GM21717 (cell line): ENCODE results near the gene MAGI2.

ENCODE experiments used
- ATAC-seq: cut with Tn5 transposase; IDR thresholded peaks from one replicate; pipeline ENCODE4 v1.9.1; 2021; ENCODE audit warnings: mild to moderate bottlenecking, moderate library complexity; ENCODE audit not compliant: unreplicated experiment

The MAGI2 gene

DNA sequence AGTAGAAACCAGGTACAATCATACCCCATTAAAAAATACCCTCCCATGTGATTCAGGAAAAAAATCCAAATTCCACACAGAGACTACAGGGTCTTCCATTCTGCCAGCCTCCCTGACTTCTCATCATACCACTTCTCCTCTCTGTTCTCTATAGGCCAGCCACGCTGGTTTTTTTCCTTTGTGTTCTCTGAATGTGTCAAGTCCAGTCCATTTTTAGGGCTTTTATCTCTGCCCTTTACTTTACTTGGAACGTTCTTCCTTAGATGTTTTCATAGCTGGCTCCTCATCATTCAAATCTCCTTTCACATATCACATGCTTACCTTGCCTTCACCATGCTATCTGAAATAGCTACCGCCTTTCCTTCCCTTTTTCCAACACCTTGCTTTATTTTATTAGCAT is 1057.3 kb downstream of the MAGI2 start:
- ATAC-seq = no peak

DNA sequence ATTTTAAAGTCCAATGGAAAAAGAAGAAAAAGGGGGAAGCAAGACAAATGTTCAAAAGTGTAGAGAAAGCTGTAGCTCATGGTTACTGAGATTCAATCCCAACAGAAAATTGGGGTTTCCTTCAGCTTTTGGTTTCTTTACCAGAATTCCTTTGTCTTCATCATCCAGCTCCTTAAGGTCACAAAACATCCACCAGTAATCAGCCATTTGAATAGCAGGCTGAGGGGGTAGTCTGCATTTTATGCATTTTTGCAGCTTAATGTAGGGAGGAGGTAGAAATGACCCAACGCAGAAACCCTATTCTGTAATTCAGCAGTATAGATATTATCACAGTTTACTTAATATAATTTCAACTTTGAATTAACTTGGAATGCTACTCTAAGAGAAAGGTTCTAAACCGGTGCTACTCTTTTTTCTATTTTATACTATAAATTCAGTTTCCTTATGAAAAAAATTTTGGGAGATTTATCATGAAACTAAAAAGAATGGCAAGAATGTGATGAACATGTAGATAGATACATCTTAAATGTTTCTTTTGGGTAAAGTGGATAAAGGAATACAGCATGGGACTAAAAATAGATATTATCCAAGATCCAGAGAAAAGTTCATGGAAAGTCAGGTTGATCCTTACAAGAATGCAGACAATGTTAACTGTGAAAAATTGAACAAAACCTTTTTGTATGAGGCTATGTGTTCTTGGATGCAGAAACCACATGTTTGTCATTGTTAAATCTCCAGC is 1058.0 kb downstream of the MAGI2 start:
- no peak for ATAC-seq

DNA sequence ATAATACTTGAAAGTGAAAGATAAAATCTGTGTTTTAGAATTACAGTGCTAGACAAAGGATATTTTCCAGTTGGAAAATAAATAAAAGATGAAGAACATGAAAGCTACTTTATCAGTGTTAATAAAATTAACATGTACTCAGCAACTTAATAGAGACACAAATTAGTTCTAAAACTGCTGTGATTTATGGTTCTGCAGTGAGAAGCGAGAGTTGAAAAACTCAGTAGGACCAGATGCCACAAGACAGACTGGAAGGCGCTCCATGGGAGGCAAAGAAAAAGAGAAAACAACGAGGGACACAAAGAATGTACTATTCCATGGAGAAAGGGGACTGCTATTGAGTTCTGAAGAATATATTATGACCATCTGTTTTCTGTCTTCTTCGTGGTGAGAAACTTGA is 1064.4 kb downstream of the MAGI2 start:
- no peak for ATAC-seq

DNA sequence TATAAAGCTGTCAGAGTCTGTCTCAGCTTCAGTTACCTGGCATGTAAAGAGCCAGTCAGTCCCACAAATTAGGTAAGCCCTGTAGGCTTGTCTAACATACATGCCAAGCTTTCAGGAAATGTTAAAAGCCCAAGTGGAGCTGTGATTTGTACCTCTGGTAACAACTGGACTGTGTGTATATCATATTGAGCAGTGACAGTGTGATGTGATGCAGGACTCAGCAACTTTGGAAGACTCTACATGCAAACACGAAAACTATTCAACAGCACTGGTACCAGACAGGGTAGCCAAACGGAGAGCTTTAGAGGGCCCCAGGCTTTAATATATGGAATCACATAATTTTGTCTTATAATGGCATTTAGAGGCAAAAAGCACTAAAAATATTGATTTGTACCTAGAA is 1066.9 kb downstream of the MAGI2 start:
- ATAC-seq = no peak

DNA sequence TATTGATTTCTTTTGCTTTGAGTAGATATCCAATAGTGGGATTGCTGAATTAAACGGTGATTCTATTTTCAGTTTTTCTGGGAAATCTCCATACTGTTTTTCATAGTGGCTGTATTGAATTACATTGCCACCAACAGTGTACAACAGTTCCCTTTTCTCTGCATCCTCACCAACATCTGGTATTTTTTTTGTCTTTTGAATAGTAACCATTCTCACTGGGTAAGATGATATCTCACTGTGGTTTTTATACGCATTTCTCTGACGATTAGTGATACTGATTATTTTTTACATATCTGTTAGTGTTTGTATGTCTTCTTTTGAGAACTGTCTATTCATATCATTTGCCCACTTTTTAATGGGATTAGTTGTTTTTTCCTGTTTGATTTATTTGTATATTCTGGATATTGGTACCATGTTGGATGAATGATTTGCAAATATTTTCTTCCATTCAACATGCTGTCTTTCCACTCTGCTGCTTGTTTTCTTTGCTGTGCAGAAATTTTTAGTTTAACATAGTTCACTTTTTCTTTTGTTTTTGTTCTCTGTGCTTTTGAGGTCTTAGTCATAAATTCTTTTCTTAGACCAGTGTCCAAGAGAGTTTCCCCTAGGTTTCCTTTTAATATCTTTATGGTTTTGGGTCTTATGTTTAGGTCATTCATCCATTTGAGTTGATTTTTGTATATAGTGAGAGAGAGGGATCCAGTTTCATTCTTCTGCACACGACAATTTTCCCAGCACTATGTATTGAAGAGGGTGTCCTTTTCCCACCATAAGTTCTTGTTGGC is 1070.2 kb downstream of the MAGI2 start:
- no peak for ATAC-seq

DNA sequence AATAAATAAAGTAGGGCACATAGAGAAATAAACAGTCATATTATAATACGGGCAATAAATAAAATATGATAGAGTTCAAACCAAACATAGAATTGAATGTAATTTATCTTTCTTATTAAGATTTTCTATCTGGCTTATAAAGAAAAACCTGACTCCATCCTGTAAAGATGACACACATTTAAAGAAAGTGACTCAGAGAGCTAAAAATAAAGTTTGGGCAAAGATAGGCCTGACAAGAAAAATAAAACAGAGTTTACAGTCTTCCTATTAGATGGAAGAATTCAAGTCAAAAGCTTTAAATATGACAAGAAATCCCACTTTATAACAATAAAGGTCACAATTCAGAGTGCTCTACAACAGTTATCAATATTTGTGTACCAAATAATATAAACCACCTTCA is 1074.3 kb downstream of the MAGI2 start:
- no peak for ATAC-seq

DNA sequence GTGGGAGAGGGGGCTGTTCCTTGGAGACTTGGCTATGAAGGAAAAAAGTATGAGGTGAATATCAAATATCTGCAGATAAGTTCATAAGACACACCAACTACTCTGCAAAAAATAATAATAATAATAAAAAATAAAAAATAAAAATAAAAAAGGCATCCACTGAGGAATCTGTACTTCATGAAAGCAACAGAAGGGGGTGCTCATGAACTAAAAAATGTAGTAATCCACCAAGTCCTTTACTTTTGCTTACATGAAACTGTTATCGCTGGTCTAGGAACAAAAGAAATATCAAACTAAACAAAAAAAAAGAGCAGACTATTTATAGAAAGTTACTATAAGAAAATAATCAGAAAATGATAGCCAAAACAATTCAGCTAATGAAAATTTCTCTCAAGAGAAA is 1075.9 kb downstream of the MAGI2 start:
- no peak for ATAC-seq

DNA sequence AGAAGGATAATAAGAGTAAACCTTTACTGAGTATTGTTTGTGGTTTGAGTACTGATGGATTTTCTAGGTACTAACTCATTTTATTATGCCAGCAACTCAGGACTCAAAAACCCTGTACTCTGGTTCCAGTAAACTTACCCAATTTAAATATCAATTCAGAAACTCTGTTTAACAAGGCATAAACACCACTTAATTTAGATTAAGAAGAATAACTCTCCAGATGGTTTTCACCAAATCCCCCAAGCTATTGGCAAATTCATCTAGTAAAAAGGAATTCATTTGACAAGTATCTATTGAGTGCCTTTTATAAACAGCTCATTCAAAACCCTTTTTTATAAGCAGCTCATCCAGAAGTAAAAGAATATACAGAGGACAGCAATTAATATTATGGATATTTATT is 1082.5 kb downstream of the MAGI2 start:
- ATAC-seq = no peak

DNA sequence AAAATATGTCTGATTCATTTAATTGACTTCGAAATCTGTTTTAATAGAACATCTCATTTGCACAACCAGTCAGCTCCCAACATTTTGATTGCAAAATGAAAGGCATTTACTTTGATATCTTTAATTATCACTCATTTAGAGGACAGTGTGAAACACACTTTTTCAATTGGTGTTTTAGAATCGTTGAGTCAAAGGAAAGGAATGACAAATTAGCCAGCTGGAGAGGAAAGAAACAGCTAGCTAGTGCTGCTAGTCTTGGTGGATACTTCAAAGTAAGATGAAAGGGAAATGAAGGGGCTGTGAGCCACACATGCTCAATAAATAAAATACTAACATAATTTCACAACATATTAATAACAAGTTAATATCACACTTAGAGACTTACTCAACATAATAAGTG is 1084.7 kb downstream of the MAGI2 start:
- no peak for ATAC-seq

DNA sequence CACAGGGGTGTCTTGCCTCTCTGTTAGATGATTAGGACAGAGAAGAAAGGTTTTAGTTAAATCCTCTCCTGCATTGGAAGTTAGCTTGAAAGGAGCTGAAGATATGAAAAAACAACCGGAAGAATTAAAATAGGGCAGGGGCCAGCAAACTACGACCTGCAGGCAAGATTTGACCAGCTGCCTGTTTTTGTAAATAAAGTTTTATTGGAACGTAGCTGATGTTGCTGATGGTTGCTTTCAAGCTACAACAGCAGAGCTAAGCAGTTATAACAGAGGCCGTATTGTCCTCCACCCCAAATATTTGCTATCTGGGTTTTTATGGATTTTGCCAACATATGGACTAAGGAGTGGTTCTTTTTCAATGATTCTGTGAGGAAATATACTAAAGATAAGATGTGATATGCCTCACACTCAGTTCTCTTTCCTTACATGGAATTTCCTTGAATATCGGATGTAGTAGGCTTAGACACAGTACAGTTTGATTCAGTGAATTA is 1086.1 kb downstream of the MAGI2 start:
- ATAC-seq = no peak

DNA sequence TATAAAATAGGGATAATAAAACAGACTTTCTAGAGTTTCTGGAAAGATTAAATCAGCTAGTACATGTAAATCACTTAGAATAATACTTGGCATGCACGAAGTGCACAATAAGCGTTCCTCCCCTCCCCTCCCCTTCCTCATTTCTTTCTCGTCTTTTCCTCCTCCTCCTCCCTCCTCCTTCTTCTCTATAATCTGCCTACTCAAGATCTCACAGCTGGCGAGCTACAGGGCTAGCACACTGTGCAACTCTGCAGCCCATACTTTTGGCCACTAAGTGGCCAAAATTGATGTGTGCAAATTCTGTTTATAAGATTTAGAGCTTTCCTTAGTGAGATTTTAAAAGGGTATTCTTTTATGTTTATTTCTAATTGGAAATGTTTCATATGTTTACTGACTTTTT is 1089.6 kb downstream of the MAGI2 start:
- no peak for ATAC-seq

DNA sequence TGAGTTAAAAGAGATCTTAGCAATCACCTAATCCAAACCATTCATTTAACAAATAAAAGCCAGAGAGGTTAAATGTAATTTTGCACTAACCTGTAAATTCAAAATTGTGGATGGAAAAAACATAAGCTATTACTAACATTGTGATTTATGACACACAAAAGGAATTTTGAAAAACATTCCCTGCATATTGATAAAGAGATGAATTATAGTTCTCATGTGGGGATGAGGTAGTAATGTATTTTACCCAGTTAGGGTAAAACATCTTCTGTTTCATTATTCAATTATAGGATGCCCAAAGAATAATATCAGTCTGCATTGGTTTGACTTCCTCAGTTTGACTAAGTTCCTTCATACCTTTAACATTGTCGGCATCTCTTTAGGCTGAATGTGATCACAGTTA is 1093.6 kb downstream of the MAGI2 start:
- no peak for ATAC-seq

DNA sequence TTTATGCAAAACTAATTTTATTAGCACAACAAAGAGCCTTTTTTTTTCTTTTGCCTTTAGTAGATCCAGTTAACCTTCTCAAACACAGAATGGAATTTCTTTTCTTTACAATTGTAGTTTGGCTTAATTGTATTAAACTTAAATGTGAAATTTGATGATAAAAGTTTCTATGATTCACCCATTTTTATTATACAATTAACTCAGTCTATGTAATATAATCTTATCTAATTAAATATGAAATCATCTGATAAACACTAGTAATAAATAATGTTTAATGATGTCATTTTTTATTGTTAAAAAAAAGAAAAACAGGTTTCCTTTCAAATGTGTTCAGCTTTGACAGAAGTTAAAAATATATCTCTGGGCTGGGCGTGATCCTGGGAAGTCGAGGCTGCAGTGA is 1095.8 kb downstream of the MAGI2 start:
- ATAC-seq = no peak

DNA sequence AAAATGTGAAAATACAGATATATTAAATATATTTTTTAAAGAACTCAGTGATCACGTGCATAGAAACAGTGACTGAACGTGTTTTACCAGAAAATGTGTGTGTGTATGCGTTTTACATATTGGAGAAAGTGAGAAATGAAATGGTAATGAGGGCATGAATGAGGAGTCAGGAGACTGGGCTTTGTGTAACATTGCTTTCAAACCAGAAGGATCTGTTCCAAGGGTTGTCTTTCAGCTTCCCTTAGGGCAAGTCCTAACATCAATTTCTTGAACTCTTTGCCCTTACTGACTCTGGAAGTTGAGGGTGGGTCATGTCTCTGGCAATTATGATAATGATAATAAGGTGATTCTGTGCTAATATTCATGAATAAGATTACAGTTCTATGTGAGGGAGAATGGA is 1097.6 kb downstream of the MAGI2 start:
- no peak for ATAC-seq

DNA sequence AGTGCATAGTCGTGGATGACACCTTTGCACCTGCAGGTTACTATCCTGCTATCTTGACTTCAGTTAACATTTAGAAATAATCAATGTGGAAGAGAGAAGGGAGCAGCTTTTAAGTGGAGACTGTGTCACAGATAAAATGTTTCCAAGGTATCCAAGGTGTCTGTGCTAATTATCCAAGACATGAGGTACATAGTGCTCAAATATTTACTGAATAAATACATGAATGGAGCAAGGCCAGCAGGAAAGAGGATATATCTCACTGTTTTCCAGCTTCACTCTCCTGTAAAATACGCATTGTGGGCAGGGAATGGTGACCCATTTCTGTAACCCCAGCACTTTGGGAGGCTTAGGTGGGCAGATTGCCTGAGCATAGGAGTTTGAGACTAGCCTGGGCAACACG is 1102.5 kb downstream of the MAGI2 start:
- no peak for ATAC-seq

DNA sequence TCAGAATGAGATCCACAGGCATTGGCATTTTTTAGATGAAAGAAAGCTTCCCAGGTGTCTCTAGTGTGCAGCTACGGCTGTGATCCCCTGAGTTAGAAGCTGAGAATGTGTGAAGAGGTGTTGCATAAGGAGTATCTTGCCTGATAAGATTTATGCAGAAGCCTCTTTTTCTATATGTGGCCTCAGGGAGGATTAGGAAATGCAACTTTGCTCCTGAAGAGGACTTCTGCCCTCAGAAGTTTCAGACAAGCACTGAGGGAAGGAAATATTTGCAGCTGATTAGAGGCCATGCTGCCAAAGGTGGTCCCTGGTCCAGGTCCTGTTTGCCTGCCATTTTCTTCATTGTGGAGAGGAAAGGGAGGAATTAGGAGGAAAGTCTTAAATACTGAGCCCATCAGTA is 1103.1 kb downstream of the MAGI2 start:
- ATAC-seq = no peak

DNA sequence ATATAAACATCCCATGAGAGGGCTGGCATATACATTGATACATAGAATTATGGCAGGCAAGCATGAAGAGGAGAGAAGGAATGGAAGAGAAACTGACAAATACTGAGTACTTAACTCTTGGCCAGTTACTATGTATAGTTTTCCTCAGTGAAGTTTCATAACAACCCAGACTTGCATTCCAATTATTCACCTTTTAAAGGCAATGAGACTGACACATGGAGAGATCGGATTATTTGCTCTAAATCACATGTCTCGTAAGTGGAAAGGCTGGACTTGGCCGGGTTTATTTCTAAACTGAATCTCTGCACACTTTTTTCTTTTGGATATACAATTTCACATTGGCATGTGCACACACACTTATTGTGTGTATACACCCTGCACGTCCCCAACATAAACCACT is 1106.6 kb downstream of the MAGI2 start:
- no peak for ATAC-seq

DNA sequence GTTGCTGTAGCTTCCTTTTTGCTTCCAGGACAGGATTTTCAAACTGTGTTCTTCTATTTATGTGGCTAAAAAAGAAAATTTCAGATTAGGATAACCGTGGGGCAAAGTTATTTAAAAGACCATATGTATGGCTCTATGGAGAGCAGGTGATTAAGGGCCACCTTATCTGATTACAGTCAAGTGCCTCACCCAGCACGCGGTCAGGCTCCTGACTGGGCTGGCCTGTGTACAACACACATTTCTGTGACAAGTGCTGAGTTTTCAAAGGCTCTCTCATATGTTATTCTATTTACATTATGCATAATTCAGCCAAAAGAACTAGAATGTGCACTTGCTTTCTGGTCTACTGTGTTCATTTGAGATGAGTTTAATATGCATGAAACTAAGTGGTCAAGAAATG is 1107.5 kb downstream of the MAGI2 start:
- no peak for ATAC-seq

DNA sequence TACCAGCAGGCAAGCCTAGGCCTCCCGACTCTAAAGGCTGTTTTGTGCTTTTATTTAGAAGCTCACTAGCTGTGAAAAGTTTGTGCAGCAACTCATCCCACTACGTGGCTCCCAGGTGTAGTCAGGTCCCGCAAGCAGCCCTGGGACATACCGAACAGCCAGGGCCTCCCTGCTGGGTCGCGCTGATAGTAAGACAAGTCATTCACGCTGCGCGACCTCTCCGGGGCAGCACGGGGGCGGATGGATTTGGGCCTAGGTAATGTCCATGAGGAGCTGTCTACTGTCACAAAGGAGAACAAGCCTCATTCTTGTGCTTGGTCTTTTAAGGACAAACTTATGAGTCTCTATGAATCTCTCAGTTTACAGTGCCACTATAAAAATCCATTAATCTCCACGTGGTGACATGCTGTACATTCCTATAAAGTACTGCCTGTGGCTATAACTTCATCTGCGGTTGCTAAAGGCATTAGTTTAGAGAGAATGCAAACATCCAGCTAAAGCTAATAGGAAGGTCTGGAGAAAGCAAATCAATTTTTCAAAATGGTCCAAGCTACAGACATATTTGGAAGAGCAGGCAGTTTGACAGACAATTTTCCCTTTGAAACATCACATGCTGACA is 1108.1 kb downstream of the MAGI2 start:
- no peak for ATAC-seq

DNA sequence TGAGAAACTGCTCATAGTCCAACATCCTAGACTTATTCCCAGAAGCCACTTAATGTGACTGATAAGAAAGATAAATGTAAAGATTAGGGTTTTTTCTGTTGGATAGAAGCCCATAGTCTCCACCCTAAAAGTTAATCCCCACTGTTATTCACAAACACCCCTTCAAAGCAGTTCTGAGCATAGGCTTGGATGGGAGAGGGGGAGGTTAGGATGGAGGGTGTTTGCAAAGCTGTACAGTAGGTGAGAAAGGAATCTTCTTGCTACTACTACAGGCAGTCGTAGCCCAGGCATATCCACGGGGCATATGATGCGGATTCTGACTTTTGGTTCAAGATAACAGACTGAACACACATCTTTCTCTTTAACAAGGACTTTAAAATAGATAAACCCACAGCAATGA is 1119.0 kb downstream of the MAGI2 start:
- no peak for ATAC-seq

DNA sequence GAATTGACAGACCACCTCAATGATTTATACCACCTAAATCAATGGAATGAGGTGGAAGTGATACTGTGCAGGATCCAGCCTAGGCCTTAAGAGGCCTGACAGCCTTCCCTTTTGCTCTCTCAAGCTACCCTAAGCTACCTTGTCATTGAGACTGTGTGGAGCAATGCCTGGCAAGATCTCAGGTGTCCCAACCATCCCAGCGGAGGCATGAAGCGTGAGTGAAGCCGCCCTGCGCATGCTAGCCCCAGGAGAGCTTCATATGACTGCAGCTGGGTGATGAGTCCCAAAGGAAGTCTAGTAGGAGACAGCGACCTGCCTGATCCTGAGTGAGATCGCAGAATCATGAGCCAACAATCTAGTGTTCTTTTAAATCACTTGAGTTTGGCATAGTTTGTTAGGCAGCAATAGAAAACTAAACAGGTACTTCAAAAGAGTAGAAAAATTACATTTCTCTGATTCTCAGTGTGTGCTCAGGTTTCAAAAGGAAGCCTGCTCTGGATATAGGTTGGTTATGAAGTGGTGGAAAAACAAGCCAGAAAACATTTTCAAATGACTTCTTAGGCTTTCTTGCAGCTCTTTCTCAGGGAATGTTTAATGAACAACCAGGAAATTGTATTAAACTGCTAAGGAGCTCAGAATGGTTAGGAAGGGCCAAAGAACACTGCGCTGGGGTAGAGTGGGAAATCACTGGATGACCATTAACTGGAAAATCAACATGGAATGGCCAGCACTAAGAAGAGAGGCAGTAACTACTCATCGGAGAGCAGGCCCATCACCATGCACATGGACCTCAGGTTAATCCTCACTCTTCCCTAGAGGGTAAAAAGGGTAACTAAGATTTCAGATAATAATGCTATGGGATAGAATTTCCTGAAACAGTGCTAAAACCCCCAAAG is 1119.7 kb downstream of the MAGI2 start:
- ATAC-seq = no peak
